Measurements from ENCODE around the gene PICK1.

DNA sequence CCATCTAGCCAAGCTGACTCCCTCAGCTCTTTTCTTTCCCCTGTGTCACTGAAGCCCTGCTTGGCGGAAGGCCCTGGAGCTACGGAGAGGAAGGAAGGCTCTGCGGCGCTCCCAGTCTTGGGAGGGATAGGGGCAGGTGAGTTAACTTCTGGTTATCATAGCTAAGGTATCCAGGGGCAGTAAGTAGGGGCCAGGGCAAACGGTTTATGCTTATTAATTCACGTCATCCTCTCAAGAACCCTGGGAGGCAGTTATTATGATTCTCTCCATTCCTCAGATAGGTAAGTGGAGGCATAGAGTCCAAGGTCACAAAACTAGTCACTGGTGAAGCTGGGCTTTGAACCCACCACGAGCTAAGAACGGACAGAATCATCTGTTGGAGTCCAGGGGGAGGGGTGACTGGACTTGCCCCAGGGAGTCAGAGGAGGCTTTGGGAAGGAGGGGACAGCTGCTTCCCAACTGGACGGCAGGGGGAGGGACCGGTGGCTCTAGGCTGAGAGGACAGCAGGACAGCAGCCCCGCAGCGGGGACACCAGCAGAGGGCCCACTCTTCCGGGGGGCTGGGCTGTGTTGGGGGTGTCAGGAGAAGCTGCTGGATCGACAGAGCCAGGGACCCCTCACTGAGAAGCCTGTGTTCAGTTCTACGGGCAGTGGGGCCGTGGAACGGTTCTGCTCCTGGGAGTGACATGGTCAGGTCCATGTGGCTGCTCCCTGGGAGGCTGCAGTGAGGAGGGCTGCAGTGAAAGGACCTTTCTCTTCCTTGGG lies 49.8 kb downstream of the PICK1 start:
- TF ChIP-seq POLR2A (IDR thresholded peaks at IDR 0.05) = no peak
- TF ChIP-seq CTCF (IDR thresholded peaks at IDR 0.05) = no peak

Data from testis (tissue), 2 donors.